Mesodermal cell (in vitro differentiated cells): ENCODE data around the gene CEP126.
"Not testable (repeated sequence)": the region's sequence is repeated elsewhere in the genome, so short reads cannot be mapped to it uniquely, and the experiment has no call there.

Source experiments
- H3K27ac ChIP-seq: 2 replicates; pipeline ENCODE4 v1.7.0; 2013; ENCODE audit warnings: mild to moderate bottlenecking, low read depth, low read length, moderate library complexity; ENCODE audit not compliant: severe bottlenecking
- H3K36me3 ChIP-seq: 2 replicates; pipeline ENCODE4 v1.7.1; 2013; ENCODE audit warnings: mild to moderate bottlenecking, low read length, moderate library complexity; ENCODE audit not compliant: control insufficient read depth, insufficient read depth
- H3K4me1 ChIP-seq: one replicate; pipeline ENCODE4 v1.7.1; 2013; ENCODE audit warnings: mild to moderate bottlenecking, low read length; ENCODE audit not compliant: insufficient read depth, control insufficient read depth, poor library complexity, severe bottlenecking
- H3K4me3 ChIP-seq: 2 replicates; pipeline ENCODE4 v1.7.0; 2013; ENCODE audit warnings: low read length, control low read depth, mild to moderate bottlenecking; ENCODE audit not compliant: insufficient read depth, poor library complexity, severe bottlenecking; ENCODE audit errors: extremely low read depth
- H3K9me3 ChIP-seq: 2 replicates; pipeline ENCODE4 v1.7.1; 2013; ENCODE audit warnings: mild to moderate bottlenecking, low read length, moderate library complexity; ENCODE audit not compliant: control insufficient read depth
- whole genome bisulfite sequencing, 2 experiments: methylation state at CpG; one replicate each; pipeline ENCODE4 v1.1.5; 2013; ENCODE audit warnings: missing lambda C conversion rate in 2 of 2; ENCODE audit not compliant: insufficient coverage in 2 of 2; 5-methylcytosine and 5-hydroxymethylcytosine counted together

Gene CEP126

GRCh38 chr11:101975734-101976133 is 60.9 kb downstream of the CEP126 start:
- 80% methylated on average over 1 of the region's 2 CpGs; no CpG with 5 or more reads in 1 of the 2 experiments for WGBS, 2 experiments

GRCh38 chr11:101987370-101987769 is 72.6 kb downstream of the CEP126 start:
- no peak overlapping the region for H3K4me3 ChIP-seq
- 80% methylated on average over 1 of the region's 2 CpGs; no CpG with 5 or more reads in 1 of the 2 experiments for WGBS, 2 experiments
- no peak overlapping the region for H3K27ac ChIP-seq
- no peaks in the 10 kb centered on the region for H3K4me1 ChIP-seq
- H3K36me3 ChIP-seq, result no peaks in the 10 kb centered on the region
- H3K9me3 ChIP-seq, result no peaks in the 10 kb centered on the region

More at GRCh38 chr11:101975734-101976133, 60.9 kb downstream of the CEP126 start:
- Histone ChIP-seq H3K27ac (no peak overlapping the region), H3K4me1 (no peaks in the 10 kb centered on the region), H3K9me3 (no peaks in the 10 kb centered on the region), H3K4me3 (no peak overlapping the region), H3K36me3 (no peaks in the 10 kb centered on the region)

- 92 to 100% methylated on average over 1 to 2 of the region's 4 CpGs for WGBS, 2 experiments
Measured at GRCh38 chr11:101993172-101993571, 78.4 kb downstream of the CEP126 start.

GRCh38 chr11:101994052-101994469 is 79.3 kb downstream of the CEP126 start:
- not testable (repeated sequence) for H3K27ac ChIP-seq, H3K4me1 ChIP-seq, H3K9me3 ChIP-seq, H3K4me3 ChIP-seq, H3K36me3 ChIP-seq
- 67 to 100% methylated on average over 2 of the region's 2 CpGs for WGBS, 2 experiments

More at GRCh38 chr11:101993172-101993571, 78.4 kb downstream of the CEP126 start:
- no peak overlapping the region for H3K27ac ChIP-seq
- H3K9me3 ChIP-seq, result peaks cover 3% of the 10 kb centered on the region
- no peaks in the 10 kb centered on the region for H3K4me1 ChIP-seq
- no peak overlapping the region for H3K4me3 ChIP-seq
- no peaks in the 10 kb centered on the region for H3K36me3 ChIP-seq

- H3K36me3 ChIP-seq, result no peaks in the 10 kb centered on the region
- H3K4me1 ChIP-seq, result no peaks in the 10 kb centered on the region
- peaks cover 3% of the 10 kb centered on the region for H3K9me3 ChIP-seq
- H3K27ac ChIP-seq, result no peak overlapping the region
- H3K4me3 ChIP-seq, result no peak overlapping the region
- WGBS, 2 experiments, result 95 to 97% methylated on average over 3 to 4 of the region's 4 CpGs
Measured at GRCh38 chr11:101996111-101996510, 81.3 kb downstream of the CEP126 start.

- Histone ChIP-seq H3K4me3 (no peak overlapping the region), H3K36me3 (no peaks in the 10 kb centered on the region), H3K4me1 (no peaks in the 10 kb centered on the region), H3K9me3 (no peaks in the 10 kb centered on the region), H3K27ac (no peak overlapping the region)
- 80 to 100% methylated on average over 1 of the region's 3 CpGs for WGBS, 2 experiments
Measured at GRCh38 chr11:102001657-102002338, 87.0 kb downstream of the CEP126 start.

- H3K4me1 ChIP-seq, result peaks cover 5% of the 10 kb centered on the region
- no peak overlapping the region for H3K27ac ChIP-seq
Measured at GRCh38 chr11:102004220-102004619, 89.4 kb downstream of the CEP126 start.

GRCh38 chr11:102005306-102005705 is 90.5 kb downstream of the CEP126 start:
- Histone ChIP-seq H3K36me3 (no peaks in the 10 kb centered on the region), H3K4me3 (no peak overlapping the region), H3K9me3 (no peaks in the 10 kb centered on the region), H3K27ac (no peak overlapping the region), H3K4me1 (peaks cover 10% of the 10 kb centered on the region)
- WGBS, 2 experiments, result no CpG with 5 or more reads among the region's 4 CpGs

More at GRCh38 chr11:102004220-102004619, 89.4 kb downstream of the CEP126 start:
- no peaks in the 10 kb centered on the region for H3K36me3 ChIP-seq
- H3K9me3 ChIP-seq, result no peaks in the 10 kb centered on the region
- no peak overlapping the region for H3K4me3 ChIP-seq

GRCh38 chr11:102006835-102007566 is 92.2 kb downstream of the CEP126 start:
- no peak overlapping the region for H3K4me3 ChIP-seq
- no peaks in the 10 kb centered on the region for H3K36me3 ChIP-seq
- H3K27ac ChIP-seq, result no peak overlapping the region
- WGBS, 2 experiments, result 100% methylated on average over 2 to 4 of the region's 7 CpGs
- no peaks in the 10 kb centered on the region for H3K9me3 ChIP-seq
- peaks cover 20% of the 10 kb centered on the region for H3K4me1 ChIP-seq

GRCh38 chr11:102007567-102008437 is 93.0 kb downstream of the CEP126 start:
- Histone ChIP-seq H3K27ac (no peak overlapping the region), H3K36me3 (no peaks in the 10 kb centered on the region)
- 100% methylated on average over 1 of the region's 4 CpGs; no CpG with 5 or more reads in 1 of the 2 experiments for WGBS, 2 experiments

More at GRCh38 chr11:102007567-102008437, 93.0 kb downstream of the CEP126 start:
- H3K9me3 ChIP-seq, result no peaks in the 10 kb centered on the region
- H3K4me3 ChIP-seq, result no peak overlapping the region
- H3K4me1 ChIP-seq, result peaks cover 23% of the 10 kb centered on the region
